ENCODE results near the gene GBE1.

- TF ChIP-seq CTCF (IDR thresholded peaks at IDR 0.05) = no peak
- no peak for TF ChIP-seq EP300 (IDR thresholded peaks at IDR 0.05)
- TF ChIP-seq POLR2AphosphoS5 (IDR thresholded peaks at IDR 0.05) = no peak
- no peak for TF ChIP-seq POLR2A (IDR thresholded peaks at IDR 0.05)
These were observed 239.6 kb downstream of the GBE1 start for GRCh38 chr3:81521855-81522254.

All from sigmoid colon (tissue), 4 donors.